Liver (tissue), 9 donors: ENCODE results near the gene RHEX. TPM values are rescaled to one million over a fixed set of nuclear protein-coding genes. Genes with fewer than 3 reads are reported as not detected.

ENCODE experiments used
- DNase-seq: peaks from one replicate; pipeline ENCODE4 v3.0.0-alpha.2; 2017; ENCODE audit warnings: low spot score
- H3K27ac ChIP-seq, 2 donors: one replicate each; pipeline ENCODE4 v1.7.0; 2013; ENCODE audit warnings: inconsistent platforms in 2 of 2, low read length in 2 of 2, control low read depth in 1 of 2, low read depth in 1 of 2, mild to moderate bottlenecking in 1 of 2
- H3K27me3 ChIP-seq, 4 donors: one replicate each; pipeline versions ENCODE4 v1.6.1 to v1.7.0; 2013; ENCODE audit warnings: low read length in 3 of 4, inconsistent platforms in 1 of 4, mild to moderate bottlenecking in 1 of 4, moderate library complexity in 1 of 4; ENCODE audit not compliant: control insufficient read depth in 4 of 4, insufficient read depth in 4 of 4
- H3K36me3 ChIP-seq, 4 donors: one replicate each; pipeline versions ENCODE4 v1.6.1 to v1.7.0; 2013; ENCODE audit warnings: low read length in 3 of 4, mild to moderate bottlenecking in 3 of 4, low read depth in 1 of 4, moderate library complexity in 1 of 4; ENCODE audit not compliant: control insufficient read depth in 4 of 4, insufficient read depth in 3 of 4
- H3K4me1 ChIP-seq, 4 donors: one replicate each; pipeline versions ENCODE4 v1.6.1 to v1.7.0; 2013; ENCODE audit warnings: low read length in 3 of 4, mild to moderate bottlenecking in 3 of 4, moderate library complexity in 1 of 4; ENCODE audit not compliant: control insufficient read depth in 4 of 4, insufficient read depth in 4 of 4
- H3K4me3 ChIP-seq, 3 donors: one replicate each; pipeline versions ENCODE4 v1.6.1 to v1.7.0; 2013; ENCODE audit warnings: low read length in 3 of 3, control low read depth in 1 of 3, low read depth in 1 of 3, mild to moderate bottlenecking in 1 of 3
- H3K9ac ChIP-seq, 2 donors: one replicate each; pipeline ENCODE4 v1.7.0; 2013; ENCODE audit warnings: low read length in 2 of 2, mild to moderate bottlenecking in 2 of 2, moderate library complexity in 2 of 2, control low read depth in 1 of 2, low read depth in 1 of 2
- H3K9me3 ChIP-seq, 4 donors: one replicate each; pipeline versions ENCODE4 v1.6.1 to v1.7.0; 2013; ENCODE audit warnings: low read length in 3 of 4; ENCODE audit not compliant: control insufficient read depth in 4 of 4
- CTCF ChIP-seq: fragments of 150-350 bp; IDR thresholded peaks from 2 replicates; pipeline ENCODE4 v1.5.1; 2017; ENCODE audit warnings: improper control_type of control experiment, low read depth, low read length; ENCODE audit not compliant: missing input control
- EGR1 ChIP-seq, 2 donors: IDR thresholded peaks; 2 replicates each; pipeline ENCODE4 v1.6.1; 2016 to 2018; ENCODE audit warnings: antibody characterized with exemption in 2 of 2, low read depth in 2 of 2
- FOXA1 ChIP-seq: IDR thresholded peaks from 2 replicates; pipeline ENCODE4 v1.6.1; 2016; ENCODE audit warnings: antibody characterized with exemption
- FOXA2 ChIP-seq: IDR thresholded peaks from 2 replicates; pipeline ENCODE4 v1.6.1; 2016; ENCODE audit warnings: antibody characterized with exemption
- GABPA ChIP-seq, 2 donors: IDR thresholded peaks in 1 of 2; conservative IDR thresholded peaks in 1 of 2; 2 replicates each; pipeline ENCODE4 v1.6.1; 2016; ENCODE audit warnings: antibody characterized with exemption in 2 of 2, mild to moderate bottlenecking in 1 of 2, moderate library complexity in 1 of 2
- HNF4A ChIP-seq, 2 donors: conservative IDR thresholded peaks; 2 replicates each; pipeline ENCODE4 v1.6.1; 2016; ENCODE audit warnings: antibody characterized with exemption in 2 of 2, mild to moderate bottlenecking in 2 of 2
- HNF4G ChIP-seq: IDR thresholded peaks from 2 replicates; pipeline ENCODE4 v1.6.1; 2016; ENCODE audit warnings: antibody characterized with exemption
- JUND ChIP-seq, 2 donors: IDR thresholded peaks; 2 replicates each; pipeline ENCODE4 v1.6.1; 2016; ENCODE audit warnings: antibody characterized with exemption in 2 of 2
- MAX ChIP-seq: IDR thresholded peaks from 2 replicates; pipeline ENCODE4 v1.6.1; 2016; ENCODE audit warnings: antibody characterized with exemption
- NR2F2 ChIP-seq: IDR thresholded peaks from 2 replicates; pipeline ENCODE4 v1.6.1; 2016; ENCODE audit warnings: antibody characterized with exemption
- RAD21 ChIP-seq, 2 donors: IDR thresholded peaks; 2 replicates each; pipeline ENCODE4 v1.6.1; 2016; ENCODE audit warnings: antibody characterized with exemption in 2 of 2, mild to moderate bottlenecking in 2 of 2
- REST ChIP-seq: IDR thresholded peaks from 2 replicates; pipeline ENCODE4 v1.6.1; 2016; ENCODE audit warnings: antibody characterized with exemption, mild to moderate bottlenecking
- RXRA ChIP-seq, 2 donors: IDR thresholded peaks; 2 replicates each; pipeline ENCODE4 v1.6.1; 2017 to 2018; ENCODE audit warnings: antibody characterized with exemption in 2 of 2, mild to moderate bottlenecking in 1 of 2
- SP1 ChIP-seq: IDR thresholded peaks from 2 replicates; pipeline ENCODE4 v1.6.1; 2018; ENCODE audit warnings: antibody characterized with exemption, mild to moderate bottlenecking
- TAF1 ChIP-seq: conservative IDR thresholded peaks from 2 replicates; pipeline ENCODE4 v1.6.1; 2016; ENCODE audit warnings: antibody characterized with exemption, mild to moderate bottlenecking
- YY1 ChIP-seq: IDR thresholded peaks from 2 replicates; pipeline ENCODE4 v1.6.1; 2016; ENCODE audit warnings: antibody characterized with exemption, mild to moderate bottlenecking
- ZBTB33 ChIP-seq: IDR thresholded peaks from 2 replicates; pipeline ENCODE4 v1.6.1; 2016; ENCODE audit warnings: antibody characterized with exemption
- WGBS: extraction: QIAGEN DNeasy Blood & Tissue Kit; methylation state at CpG from one replicate; pipeline ENCODE4 v1.1.7; 2013; 5-methylcytosine and 5-hydroxymethylcytosine counted together
- polyA plus RNA-seq, 2 donors: library from polyadenylated mRNA; stranded (reverse) in 1 of 2; unstranded in 1 of 2; fragments of 200-250 nt in 1 of 2; fragments of >200 nt in 1 of 2; fragmentation: Nextera tagmentation in 1 of 2; extraction: Ambion mirVana in 1 of 2; gene quantifications; one replicate each; pipeline versions ENCODE4 v1.2.1 to v1.2.3, GENCODE V29; 2013 to 2015
- total RNA-seq, 2 donors: library from RNA; depleted of rRNA; stranded (reverse); fragments of >200 nt; gene quantifications; one replicate each; pipeline ENCODE4 v1.2.3, GENCODE V29; 2014
- donor health status: healthy.
- donor health status: healthy.
- donor health status: healthy.
- donor health status: healthy.
- donor health status: healthy.

Gene RHEX
- total and polyA plus RNA-seq, 4 donors = 0.15 to 2.8 (median 0.47) TPM

GRCh38 chr1:206075786-206076755 lies 23.1 kb downstream of the RHEX start:
- no peak overlapping the region for H3K4me3 ChIP-seq
- no peaks in the 10 kb centered on the region for H3K27me3 ChIP-seq
- H3K36me3 ChIP-seq = no peaks in the 10 kb centered on the region
- H3K9me3 ChIP-seq = no peaks in the 10 kb centered on the region
- no peaks in the 10 kb centered on the region for H3K4me1 ChIP-seq
- DNase-seq = no peak
- no peak overlapping the region for H3K9ac ChIP-seq
- H3K27ac ChIP-seq = no peak overlapping the region
- 88% methylated on average over 11 of the region's 11 CpGs for WGBS
- no peak for TF ChIP-seq RXRA (IDR thresholded peaks at IDR 0.05)
- no peak for TF ChIP-seq CTCF
- no peak for TF ChIP-seq GABPA (IDR thresholded peaks at IDR 0.05 in 1 of 2, conservative IDR thresholded peaks at IDR 0.05 in 1 of 2)
- no peak for TF ChIP-seq MAX
- TF ChIP-seq FOXA2 = no peak
- TF ChIP-seq JUND (IDR thresholded peaks at IDR 0.05) = no peak
- no peak for TF ChIP-seq TAF1
- no peak for TF ChIP-seq FOXA1
- TF ChIP-seq EGR1 (IDR thresholded peaks at IDR 0.05; ENCODE audit: low read depth in 2 of 2) = no peak
- TF ChIP-seq ZBTB33 = no peak
- no peak for TF ChIP-seq HNF4G
- no peak for TF ChIP-seq YY1

GRCh38 chr1:206079135-206079534 lies 26.2 kb downstream of the RHEX start:
- no peak overlapping the region for H3K9ac ChIP-seq
- 54% methylated on average over 1 of the region's 1 CpG for WGBS
- H3K27ac ChIP-seq = no peak overlapping the region
- H3K4me3 ChIP-seq = no peak overlapping the region
- peaks cover 0 to 8% (median 1%) of the 10 kb centered on the region in 4 donors for H3K4me1 ChIP-seq
- no peak for DNase-seq
- H3K36me3 ChIP-seq = no peaks in the 10 kb centered on the region
- H3K9me3 ChIP-seq = no peaks in the 10 kb centered on the region
- H3K27me3 ChIP-seq = no peaks in the 10 kb centered on the region
- TF ChIP-seq RAD21 (IDR thresholded peaks at IDR 0.05) (no peak), ZBTB33 (no peak), TAF1 (no peak), CTCF (no peak), FOXA1 (no peak), YY1 (no peak), MAX (no peak), NR2F2 (no peak), RXRA (IDR thresholded peaks at IDR 0.05) (no peak), HNF4G (no peak), EGR1 (IDR thresholded peaks at IDR 0.05; ENCODE audit: low read depth in 2 of 2) (no peak), SP1 (no peak), HNF4A (conservative IDR thresholded peaks at IDR 0.05) (no peak), FOXA2 (no peak), REST (no peak), GABPA (IDR thresholded peaks at IDR 0.05 in 1 of 2, conservative IDR thresholded peaks at IDR 0.05 in 1 of 2) (no peak), JUND (IDR thresholded peaks at IDR 0.05) (no peak)
